Measurements from ENCODE around the gene RANBP17.

Gene RANBP17

GRCh38 chr5:171312129-171312974 is 450.5 kb downstream of the RANBP17 start:
- no peak overlapping the region for H3K4me3 ChIP-seq (replicated peaks in 1 of 2; ENCODE audit: low read depth in 2 of 2, low read length in 2 of 2)
- no peak for DNase-seq (ENCODE audit: low read depth in 2 of 2)
- TF ChIP-seq CTCF (IDR thresholded peaks at IDR 0.05; ENCODE audit: low read depth, low read length) = no peak

GRCh38 chr5:171313481-171314206 is 451.8 kb downstream of the RANBP17 start:
- no peak for TF ChIP-seq CTCF (IDR thresholded peaks at IDR 0.05; ENCODE audit: low read depth, low read length)
- H3K4me3 ChIP-seq (replicated peaks in 1 of 2; ENCODE audit: low read depth in 2 of 2, low read length in 2 of 2) = no peak overlapping the region
- DNase-seq (ENCODE audit: low read depth in 2 of 2) = no peak

GRCh38 chr5:171314728-171315385 is 453.0 kb downstream of the RANBP17 start:
- no peak for TF ChIP-seq CTCF (IDR thresholded peaks at IDR 0.05; ENCODE audit: low read depth, low read length)
- peak in 1 of 2 donors; percentile 31 for DNase-seq (ENCODE audit: low read depth in 2 of 2)
- peak overlapping the region; percentile 9 to 26 for H3K4me3 ChIP-seq (replicated peaks in 1 of 2; ENCODE audit: low read depth in 2 of 2, low read length in 2 of 2)

GRCh38 chr5:171315386-171315891 is 453.6 kb downstream of the RANBP17 start:
- TF ChIP-seq CTCF (IDR thresholded peaks at IDR 0.05; ENCODE audit: low read depth, low read length) = no peak
- DNase-seq (ENCODE audit: low read depth in 2 of 2) = no peak
- peak overlapping the region; percentile 9 to 26 for H3K4me3 ChIP-seq (replicated peaks in 1 of 2; ENCODE audit: low read depth in 2 of 2, low read length in 2 of 2)

- DNase-seq (ENCODE audit: low read depth in 2 of 2) = no peak
- no peak for TF ChIP-seq CTCF (IDR thresholded peaks at IDR 0.05; ENCODE audit: low read depth, low read length)
- H3K4me3 ChIP-seq (replicated peaks in 1 of 2; ENCODE audit: low read depth in 2 of 2, low read length in 2 of 2) = no peak overlapping the region
These were observed 454.1 kb downstream of the RANBP17 start for GRCh38 chr5:171315925-171316257.

GRCh38 chr5:171316258-171317121 is 454.7 kb downstream of the RANBP17 start:
- no peak for DNase-seq (ENCODE audit: low read depth in 2 of 2)
- no peak for TF ChIP-seq CTCF (IDR thresholded peaks at IDR 0.05; ENCODE audit: low read depth, low read length)
- no peak overlapping the region for H3K4me3 ChIP-seq (replicated peaks in 1 of 2; ENCODE audit: low read depth in 2 of 2, low read length in 2 of 2)

All from cardiac fibroblast (primary cell).